Measurements from ENCODE around the gene ALDH16A1. TPM values are rescaled to one million over a fixed set of nuclear protein-coding genes. Genes with fewer than 3 reads are reported as not detected.

The ALDH16A1 gene
- total and polyA plus RNA-seq, 2 of the 8 experiments (the other 6 are each of a cell fraction or from before 2014, with no cell fraction given) = 30.5 to 34.3 TPM

GRCh38 chr19:49498475-49498874 lies 45.5 kb downstream of the ALDH16A1 start:
- Histone ChIP-seq H2BK20ac (ENCODE audit: low read length) (no peak overlapping the region), H2BK120ac (replicated peaks; ENCODE audit: low read depth, low read length) (no peak overlapping the region), H3K23me2 (ENCODE audit: low read depth, low read length) (peaks cover 9% of the 10 kb centered on the region; the same call in 1 of the 2 replicates), H3K27me3 (replicated peaks in 1 of 4; ENCODE audit: control insufficient read depth in 3 of 4, extremely low read depth in 1 of 4, insufficient read depth in 3 of 4, low read length in 3 of 4) (no peaks in the 10 kb centered on the region), H4K5ac (ENCODE audit: insufficient read length, low read depth, low read length) (no peak overlapping the region), H3K4me2 (ENCODE audit: insufficient read depth in 1 of 2, low read depth in 2 of 2, low read length in 2 of 2) (peak overlapping the region; percentile 95 to 97; a peak in 3 of 4 replicates), H3K18ac (ENCODE audit: extremely low read depth, low read length) (no peak overlapping the region), H2AFZ (ENCODE audit: low read length) (no peak overlapping the region), H3K4me1 (replicated peaks in 1 of 4; ENCODE audit: control insufficient read depth in 3 of 4, insufficient read depth in 4 of 4, low read length in 3 of 4) (peaks cover 0 to 32% (median 23%) of the 10 kb centered on the region in 4 experiments; a peak in 6 of 7 replicates), H3K9me3 (ENCODE audit: insufficient read depth in 2 of 2, low read depth in 1 of 2, low read length in 1 of 2) (no peaks in the 10 kb centered on the region), H3K79me1 (ENCODE audit: low read depth, low read length) (peaks cover 11% of the 10 kb centered on the region), H3K4me3 (ENCODE audit: extremely low read depth in 1 of 4, insufficient read depth in 2 of 4, low read depth in 3 of 4, low read length in 4 of 4) (peak overlapping the region in 2 of 4 experiments; percentile 14 to 97; a peak in 3 of 8 replicates), H3K79me2 (ENCODE audit: control insufficient read depth in 1 of 2, insufficient read depth in 2 of 2, low read length in 2 of 2) (peaks cover 0 to 22% of the 10 kb centered on the region in 2 experiments; a peak in 2 of 4 replicates), H3K36me3 (ENCODE audit: control insufficient read depth in 2 of 4, insufficient read depth in 4 of 4, low read length in 3 of 4) (peaks cover 19 to 33% (median 23%) of the 10 kb centered on the region in 4 experiments), H3K9ac (replicated peaks in 1 of 4; ENCODE audit: extremely low read depth in 1 of 4, low read depth in 3 of 4, low read length in 3 of 4) (no peak overlapping the region; a peak in 1 of 7 replicates), H2BK5ac (ENCODE audit: low read depth, low read length) (no peak overlapping the region), H3K23ac (ENCODE audit: insufficient read length) (no peak overlapping the region), H2BK15ac (ENCODE audit: low read length) (no peak overlapping the region), H2BK12ac (ENCODE audit: low read depth, low read length) (no peak overlapping the region), H3K14ac (ENCODE audit: insufficient read length) (no peak overlapping the region), H3K27ac (ENCODE audit: low read depth, low read length) (no peak overlapping the region), H2AK5ac (ENCODE audit: low read depth, low read length) (no peak overlapping the region), H4K91ac (replicated peaks; ENCODE audit: insufficient read length, low read length) (no peak overlapping the region), H3K56ac (replicated peaks; ENCODE audit: insufficient read length, low read depth, low read length) (no peak overlapping the region), H4K8ac (ENCODE audit: extremely low read depth, insufficient read depth, low read length) (no peak overlapping the region), H3K4ac (replicated peaks; ENCODE audit: insufficient read length, low read depth, low read length) (no peak overlapping the region), H4K20me1 (replicated peaks in 1 of 2; ENCODE audit: control insufficient read depth in 1 of 2, insufficient read depth in 2 of 2, low read length in 2 of 2) (peaks cover 15 to 18% of the 10 kb centered on the region in 2 experiments)
- POLR2A ChIA-PET (ENCODE audit: partially characterized antibody) = interaction anchor here (0.8 to 2.3 kb wide), 10 partner anchors 14 to 144 kb away, joined by 3 to 6 read pairs (median 4); partner anchors contain the start of genes RCN3 and SCAF1
- no peak for FAIRE-seq
- CTCF ChIA-PET (ENCODE audit: partially characterized antibody) = interaction anchor here (0.7 to 1.5 kb wide), 5 partner anchors 29 to 60 kb away, joined by 3 to 4 read pairs (median 3); partner anchors contain the start of gene RCN3
- no peak for DNase-seq (ENCODE audit: low read depth in 1 of 2, low spot score in 2 of 2)
- peak in 1 of 2 experiments; percentile 24; a peak in 1 of 3 replicates for TF ChIP-seq POLR2A (IDR thresholded peaks at IDR 0.05; ENCODE audit: control extremely low read depth in 1 of 2, low read depth in 2 of 2, low read length in 2 of 2)
- no peak for TF ChIP-seq BACH1 (IDR thresholded peaks at IDR 0.05; ENCODE audit: low read length)
- TF ChIP-seq POLR2AphosphoS5 (IDR thresholded peaks at IDR 0.05; ENCODE audit: low read depth, low read length) = peak; percentile 14
- 90% methylated on average over 7 of the region's 7 CpGs; no CpG with 5 or more reads in 1 of the 2 experiments for WGBS, 2 experiments (ENCODE audit: extremely low coverage in 1 of 2, insufficient coverage in 1 of 2, insufficient read length in 1 of 2, insufficient replicate concordance in 2 of 2, low coverage in 1 of 2, low lambda C conversion rate in 2 of 2, missing lambda C conversion rate in 1 of 2)

Measured in H1 (cell line).